Skeletal muscle tissue (tissue), 4 donors: ENCODE results near the gene RELA. TPM values are rescaled to one million over a fixed set of nuclear protein-coding genes. Genes with fewer than 3 reads are reported as not detected.

Source experiments
- H3K27ac ChIP-seq: one replicate; pipeline ENCODE4 v1.7.0; 2013; ENCODE audit warnings: mild to moderate bottlenecking, low read depth, low read length, inconsistent platforms
- H3K27me3 ChIP-seq, 3 donors: one replicate each; pipeline ENCODE4 v1.7.0; 2013; ENCODE audit warnings: low read length in 3 of 3; ENCODE audit not compliant: control insufficient read depth in 3 of 3, insufficient read depth in 3 of 3
- H3K36me3 ChIP-seq, 3 donors: one replicate each; pipeline ENCODE4 v1.7.0; 2013; ENCODE audit warnings: low read length in 3 of 3; ENCODE audit not compliant: control insufficient read depth in 3 of 3, insufficient read depth in 3 of 3
- H3K4me1 ChIP-seq, 3 donors: one replicate each; pipeline ENCODE4 v1.7.0; 2013; ENCODE audit warnings: low read length in 3 of 3, mild to moderate bottlenecking in 3 of 3; ENCODE audit not compliant: control insufficient read depth in 3 of 3, insufficient read depth in 3 of 3
- H3K4me3 ChIP-seq, 3 donors: one replicate each; pipeline ENCODE4 v1.7.0; 2013; ENCODE audit warnings: low read length in 3 of 3
- H3K9ac ChIP-seq, 3 donors: one replicate each; pipeline ENCODE4 v1.7.0; 2013; ENCODE audit warnings: low read length in 3 of 3, mild to moderate bottlenecking in 3 of 3, moderate library complexity in 2 of 3, low read depth in 1 of 3
- H3K9me3 ChIP-seq, 3 donors: one replicate each; pipeline ENCODE4 v1.7.0; 2013; ENCODE audit warnings: low read length in 3 of 3; ENCODE audit not compliant: control insufficient read depth in 3 of 3
- total RNA-seq: library from RNA; depleted of rRNA; stranded (reverse); fragments of >200 nt; gene quantifications from one replicate; pipeline ENCODE4 v1.2.3, GENCODE V29; 2014
- donor health status: Osteomylitis.

The RELA gene
- total RNA-seq, 1 donor from 2014 or later, result 13.0 TPM

DNA sequence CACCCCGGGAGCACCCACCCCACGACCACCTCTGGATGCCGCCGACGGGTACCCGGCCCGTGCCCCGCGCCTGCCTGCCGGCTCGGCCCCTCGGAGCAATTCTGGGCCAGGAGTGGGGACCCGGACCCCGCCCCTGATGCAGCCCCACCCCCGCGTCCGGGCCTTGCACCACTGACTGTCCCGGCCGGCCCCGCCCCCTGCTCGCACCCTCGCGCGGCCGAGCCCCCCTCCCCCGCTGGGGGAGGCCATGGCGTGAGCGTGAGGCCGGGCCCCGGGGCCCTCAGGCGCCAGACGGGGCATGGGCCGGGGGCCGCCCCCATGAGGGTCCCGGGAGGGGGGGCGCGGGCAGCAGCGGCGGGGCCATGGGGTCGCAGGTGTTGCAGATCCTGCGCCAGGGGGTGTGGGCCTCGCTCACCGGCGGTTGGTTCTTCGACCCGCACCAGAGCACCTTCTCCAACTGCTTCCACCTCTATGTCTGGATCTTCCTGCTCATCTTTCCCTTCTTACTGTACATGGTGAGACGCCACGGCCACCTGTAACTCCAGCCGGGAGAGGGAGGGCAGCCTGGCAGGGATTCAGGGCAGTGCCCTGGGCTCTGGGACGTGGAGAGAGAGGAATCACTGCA is 46.7 kb downstream of the RELA start:
- Histone ChIP-seq H3K9ac (peak overlapping the region; percentile 73 to 87 (median 80)), H3K27ac (peak overlapping the region; percentile 92), H3K27me3 (no peaks in the 10 kb centered on the region), H3K4me3 (peak overlapping the region; percentile 68 to 80 (median 79)), H3K36me3 (peaks cover 36 to 41% (median 36%) of the 10 kb centered on the region in 3 donors), H3K9me3 (no peaks in the 10 kb centered on the region), H3K4me1 (peaks cover 36 to 40% (median 39%) of the 10 kb centered on the region in 3 donors)

GRCh38 chr11:65615229-65615949 is 47.3 kb downstream of the RELA start, which contains the start of gene PCNX3:
PCNX3 (plus strand) TSS chr11:65615776; CDS start chr11:65616312, 536 bp downstream.
- H3K9ac ChIP-seq, result peak within 1 kb of the TSS; percentile 91 to 94 (median 91)
- peak within 1 kb of the TSS; percentile 92 for H3K27ac ChIP-seq
- no peaks in the 10 kb centered on the region for H3K9me3 ChIP-seq
- peaks cover 31 to 38% (median 31%) of the 10 kb centered on the region in 3 donors for H3K36me3 ChIP-seq
- no peaks in the 10 kb centered on the region for H3K27me3 ChIP-seq
- H3K4me3 ChIP-seq, result peak within 1 kb of the TSS; percentile 90 to 98 (median 95)
- H3K4me1 ChIP-seq, result peaks cover 41 to 47% (median 46%) of the 10 kb centered on the region in 3 donors

DNA sequence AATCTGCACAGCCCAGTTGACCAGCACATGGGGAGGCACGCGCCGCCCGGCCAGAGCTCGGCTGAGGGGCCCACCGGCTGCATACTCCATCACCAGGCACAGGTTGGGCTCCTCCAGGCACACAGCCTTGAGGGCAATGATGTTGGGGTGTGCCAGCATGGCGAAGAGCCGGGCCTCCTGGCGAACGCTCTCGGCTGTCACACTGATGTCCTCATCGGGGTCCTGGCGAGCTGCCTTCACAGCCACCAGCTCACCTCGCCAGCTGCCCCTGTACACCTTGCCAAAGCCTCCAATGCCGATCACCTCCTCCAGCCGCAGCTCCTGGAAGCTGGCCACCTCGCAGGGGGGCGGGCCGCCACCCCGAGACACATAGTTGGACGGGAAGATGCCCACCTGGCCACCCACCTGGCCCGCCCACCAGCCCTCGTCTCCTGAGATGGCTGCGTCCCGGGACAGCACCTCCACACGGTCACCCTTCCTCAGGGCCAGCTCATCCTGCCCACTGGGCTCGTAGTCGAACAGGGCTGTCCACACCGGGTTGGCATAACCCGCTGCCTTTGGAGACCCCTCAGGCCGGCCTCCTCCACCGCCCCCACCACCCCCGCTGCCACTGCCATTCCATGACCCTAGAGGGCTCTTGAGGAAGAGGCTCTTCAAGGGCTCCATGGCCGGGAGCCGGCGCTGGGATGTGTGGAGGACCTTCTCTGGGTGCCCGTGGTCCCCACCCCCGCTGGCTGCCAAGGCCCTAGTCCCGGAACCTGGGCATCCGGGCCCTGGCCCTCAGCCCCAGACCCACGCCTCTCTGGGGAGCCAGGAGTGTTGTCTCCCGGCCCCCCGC is 49.4 kb downstream of the RELA start:
- peaks cover 11 to 25% (median 17%) of the 10 kb centered on the region in 3 donors for H3K36me3 ChIP-seq
- H3K27me3 ChIP-seq, result no peaks in the 10 kb centered on the region
- H3K9ac ChIP-seq, result peak overlapping the region; percentile 91 to 94 (median 91)
- H3K4me3 ChIP-seq, result peak overlapping the region; percentile 90 to 98 (median 95)
- peak overlapping the region; percentile 92 for H3K27ac ChIP-seq
- H3K9me3 ChIP-seq, result no peaks in the 10 kb centered on the region
- H3K4me1 ChIP-seq, result peaks cover 57 to 62% (median 62%) of the 10 kb centered on the region in 3 donors

- Histone ChIP-seq H3K9me3 (no peaks in the 10 kb centered on the region), H3K4me3 (peak overlapping the region; percentile 90 to 98 (median 95)), H3K27ac (peak overlapping the region; percentile 26), H3K9ac (peak overlapping the region; percentile 70 to 91 (median 91)), H3K27me3 (no peaks in the 10 kb centered on the region), H3K4me1 (peaks cover 63 to 69% (median 67%) of the 10 kb centered on the region in 3 donors), H3K36me3 (peaks cover 7 to 26% (median 13%) of the 10 kb centered on the region in 3 donors)
These were observed 50.0 kb downstream of the RELA start for GRCh38 chr11:65612691-65613090.

- H3K36me3 ChIP-seq, result peaks cover 2 to 20% (median 10%) of the 10 kb centered on the region in 3 donors
- H3K9ac ChIP-seq, result peak overlapping the region; percentile 69 to 91 (median 91)
- H3K4me1 ChIP-seq, result peaks cover 63 to 68% (median 67%) of the 10 kb centered on the region in 3 donors
These were observed 50.7 kb downstream of the RELA start for GRCh38 chr11:65611758-65612603.

GRCh38 chr11:65611028-65611757 is 51.5 kb downstream of the RELA start:
- no peaks in the 10 kb centered on the region for H3K27me3 ChIP-seq
- peaks cover 2 to 20% (median 10%) of the 10 kb centered on the region in 3 donors for H3K36me3 ChIP-seq
- peak overlapping the region; percentile 90 to 98 (median 95) for H3K4me3 ChIP-seq
- peaks cover 59 to 65% (median 65%) of the 10 kb centered on the region in 3 donors for H3K4me1 ChIP-seq
- H3K9ac ChIP-seq, result peak overlapping the region; percentile 69 to 91 (median 91)
- peak overlapping the region; percentile 26 for H3K27ac ChIP-seq
- H3K9me3 ChIP-seq, result no peaks in the 10 kb centered on the region

More at GRCh38 chr11:65611758-65612603, 50.7 kb downstream of the RELA start:
- no peaks in the 10 kb centered on the region for H3K27me3 ChIP-seq
- H3K27ac ChIP-seq, result peak overlapping the region; percentile 26
- peak overlapping the region; percentile 90 to 98 (median 95) for H3K4me3 ChIP-seq
- no peaks in the 10 kb centered on the region for H3K9me3 ChIP-seq

GRCh38 chr11:65610404-65610803 is 52.3 kb downstream of the RELA start:
- Histone ChIP-seq H3K9ac (peak overlapping the region in 2 of 3 donors; percentile 47 to 91), H3K27ac (peak overlapping the region; percentile 26), H3K9me3 (no peaks in the 10 kb centered on the region), H3K36me3 (peaks cover 10 to 27% (median 16%) of the 10 kb centered on the region in 3 donors), H3K27me3 (no peaks in the 10 kb centered on the region), H3K4me1 (peaks cover 59 to 64% (median 64%) of the 10 kb centered on the region in 3 donors), H3K4me3 (peak overlapping the region in 1 of 3 donors; percentile 48)

DNA sequence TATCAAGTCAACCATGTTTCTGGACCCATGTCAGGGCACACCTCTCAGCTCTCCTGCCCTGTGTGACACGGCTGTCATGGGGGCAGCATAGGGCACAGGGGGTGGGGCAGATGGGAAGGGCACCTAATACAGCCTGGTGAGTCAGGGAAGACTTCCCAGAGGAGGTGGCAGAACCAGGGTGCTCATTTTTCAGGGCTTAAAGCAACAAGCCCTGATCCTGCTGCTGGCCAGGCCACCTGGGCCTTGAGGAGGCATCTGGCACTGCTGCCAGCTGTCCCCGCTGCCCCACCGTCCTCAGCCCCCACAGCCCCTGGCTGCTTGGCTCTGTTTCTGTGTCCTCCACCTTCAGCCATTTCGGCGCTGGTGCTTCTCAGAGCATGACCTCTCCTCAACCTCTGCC is 53.1 kb downstream of the RELA start:
- Histone ChIP-seq H3K4me3 (no peak overlapping the region), H3K9ac (peak overlapping the region in 1 of 3 donors; percentile 40), H3K4me1 (peaks cover 59 to 64% (median 64%) of the 10 kb centered on the region in 3 donors), H3K9me3 (no peaks in the 10 kb centered on the region), H3K27me3 (no peaks in the 10 kb centered on the region), H3K27ac (no peak overlapping the region), H3K36me3 (peaks cover 18 to 33% (median 22%) of the 10 kb centered on the region in 3 donors)
